H1 (cell line): ENCODE measurements around the gene EFCAB6. TPM values are rescaled to one million over a fixed set of nuclear protein-coding genes. Genes with fewer than 3 reads are reported as not detected.

Experiments
- CTCF ChIA-PET: fragments of 300-600 bp; sonication (Branson Sonifier 250); formaldehyde crosslinking; loops from one replicate; lab custom pipeline; 2021; ENCODE audit not compliant: partially characterized antibody; lab: Charles Lee
- POLR2A ChIA-PET: fragments of 300-600 bp; sonication (Branson Sonifier 250); formaldehyde crosslinking; loops from one replicate; lab custom pipeline; 2021; ENCODE audit warnings: inconsistent platforms; ENCODE audit not compliant: partially characterized antibody; lab: Charles Lee
- DNase-seq, 2 experiments: peaks; one replicate each; pipeline versions ENCODE4 v3.0.0 to v3.0.0-alpha.2; 2010 to 2022; ENCODE audit warnings: low spot score in 2 of 2, low read depth in 1 of 2, mixed read lengths in 1 of 2
- FAIRE-seq: peaks from 2 replicates; lab custom pipeline; 2011; peaks lifted over from hg19 to GRCh38; lab: Jason Lieb, UNC
- H2AFZ ChIP-seq: 2 replicates; pipeline ENCODE4 v1.8.1; 2012; ENCODE audit warnings: low read length, inconsistent platforms
- H2AK5ac ChIP-seq: 2 replicates; pipeline ENCODE4 v1.6.1; 2013; ENCODE audit warnings: low read depth, low read length
- H2BK120ac ChIP-seq: replicated peaks from 2 replicates; pipeline ENCODE3; 2013; ENCODE audit warnings: low read depth, low read length, inconsistent platforms
- H2BK12ac ChIP-seq: 2 replicates; pipeline ENCODE4 v1.6.1; 2013; ENCODE audit warnings: low read depth, low read length
- H2BK15ac ChIP-seq: 2 replicates; pipeline ENCODE4 v1.6.1; 2013; ENCODE audit warnings: low read length
- H2BK20ac ChIP-seq: 2 replicates; pipeline ENCODE4 v1.6.1; 2013; ENCODE audit warnings: low read length
- H2BK5ac ChIP-seq: 2 replicates; pipeline ENCODE4 v1.6.1; 2013; ENCODE audit warnings: low read depth, low read length
- H3K14ac ChIP-seq: 2 replicates; pipeline ENCODE4 v1.6.1; 2013; ENCODE audit warnings: inconsistent platforms; ENCODE audit not compliant: insufficient read length
- H3K18ac ChIP-seq: 2 replicates; pipeline ENCODE4 v1.6.1; 2013; ENCODE audit warnings: low read length; ENCODE audit errors: extremely low read depth
- H3K23ac ChIP-seq: 2 replicates; pipeline ENCODE4 v1.6.1; 2013; ENCODE audit warnings: inconsistent platforms; ENCODE audit not compliant: insufficient read length
- H3K23me2 ChIP-seq: 2 replicates; pipeline ENCODE4 v1.6.1; 2013; ENCODE audit warnings: low read depth, low read length
- H3K27ac ChIP-seq: 2 replicates; pipeline ENCODE4 v1.6.1; 2011; ENCODE audit warnings: low read depth, low read length, inconsistent platforms
- H3K27me3 ChIP-seq, 4 experiments: replicated peaks in 1 of 4; 1 replicate in 1 of 4; 2 replicates in 3 of 4; pipeline versions ENCODE4 v1.6.1 to v1.8.1; 2011 to 2013; ENCODE audit warnings: low read length in 3 of 4, mild to moderate bottlenecking in 3 of 4, inconsistent platforms in 2 of 4, mixed read lengths in 2 of 4, moderate library complexity in 1 of 4; ENCODE audit not compliant: control insufficient read depth in 3 of 4, insufficient read depth in 3 of 4; ENCODE audit errors: extremely low read depth in 1 of 4
- H3K36me3 ChIP-seq, 4 experiments: 2 replicates each; pipeline versions ENCODE4 v1.6.1 to v1.8.1; 2011 to 2013; ENCODE audit warnings: mild to moderate bottlenecking in 4 of 4, low read length in 3 of 4, moderate library complexity in 2 of 4, control low read depth in 1 of 4, inconsistent platforms in 1 of 4; ENCODE audit not compliant: insufficient read depth in 4 of 4, control insufficient read depth in 2 of 4
- H3K4ac ChIP-seq: replicated peaks from 2 replicates; pipeline ENCODE3; 2013; ENCODE audit warnings: low read length, low read depth, mixed read lengths, inconsistent platforms; ENCODE audit not compliant: insufficient read length
- H3K4me1 ChIP-seq, 4 experiments: replicated peaks in 1 of 4; 1 replicate in 1 of 4; 2 replicates in 3 of 4; pipeline versions ENCODE4 v1.6.1 to v1.8.1; 2011 to 2013; ENCODE audit warnings: low read length in 3 of 4, inconsistent platforms in 2 of 4, mixed read lengths in 1 of 4; ENCODE audit not compliant: insufficient read depth in 4 of 4, control insufficient read depth in 3 of 4
- H3K4me2 ChIP-seq, 2 experiments: 2 replicates each; pipeline versions ENCODE4 v1.6.1 to v1.8.1; 2011 to 2013; ENCODE audit warnings: low read depth in 2 of 2, low read length in 2 of 2, control low read depth in 1 of 2, inconsistent platforms in 1 of 2, mild to moderate bottlenecking in 1 of 2; ENCODE audit not compliant: insufficient read depth in 1 of 2
- H3K4me3 ChIP-seq, 4 experiments: fragments of 200-600, 300-600 bp in 1 of 4; sonication (generic), shearing (Covaris generic), sonication (Bioruptor Twin) in 1 of 4; 2 replicates each; pipeline versions ENCODE4 v1.5.1 to v1.8.1; 2011 to 2016; ENCODE audit warnings: low read length in 4 of 4, low read depth in 3 of 4, control low read depth in 2 of 4, inconsistent platforms in 2 of 4, mild to moderate bottlenecking in 2 of 4, mixed read lengths in 1 of 4, moderate library complexity in 1 of 4; ENCODE audit not compliant: insufficient read depth in 2 of 4; ENCODE audit errors: extremely low read depth in 1 of 4
- H3K56ac ChIP-seq: replicated peaks from 2 replicates; pipeline ENCODE3; 2013; ENCODE audit warnings: low read depth, mild to moderate bottlenecking, mixed read lengths, low read length, inconsistent platforms; ENCODE audit not compliant: insufficient read length
- H3K79me1 ChIP-seq: 2 replicates; pipeline ENCODE4 v1.6.1; 2013; ENCODE audit warnings: low read depth, low read length, control low read depth
- H3K79me2 ChIP-seq, 2 experiments: 2 replicates each; pipeline versions ENCODE4 v1.6.1 to v1.8.1; 2012 to 2013; ENCODE audit warnings: low read length in 2 of 2, mild to moderate bottlenecking in 2 of 2, inconsistent platforms in 1 of 2; ENCODE audit not compliant: insufficient read depth in 2 of 2, control insufficient read depth in 1 of 2
- H3K9ac ChIP-seq, 4 experiments: replicated peaks in 1 of 4; 1 replicate in 1 of 4; 2 replicates in 3 of 4; pipeline versions ENCODE4 v1.6.1 to v1.8.1; 2011 to 2013; ENCODE audit warnings: low read depth in 3 of 4, low read length in 3 of 4, control low read depth in 2 of 4, mild to moderate bottlenecking in 2 of 4, moderate library complexity in 2 of 4, inconsistent platforms in 1 of 4; ENCODE audit errors: extremely low read depth in 1 of 4
- H3K9me3 ChIP-seq, 2 experiments: 2 replicates each; pipeline versions ENCODE4 v1.6.1 to v1.8.1; 2012 to 2013; ENCODE audit warnings: mild to moderate bottlenecking in 2 of 2, moderate library complexity in 2 of 2, control low read depth in 1 of 2, inconsistent platforms in 1 of 2, low read depth in 1 of 2, low read length in 1 of 2, mixed read lengths in 1 of 2; ENCODE audit not compliant: insufficient read depth in 2 of 2
- H4K20me1 ChIP-seq, 2 experiments: replicated peaks in 1 of 2; 2 replicates each; pipeline versions ENCODE3 to v1.8.1; 2011 to 2013; ENCODE audit warnings: inconsistent platforms in 2 of 2, low read length in 2 of 2, mild to moderate bottlenecking in 1 of 2; ENCODE audit not compliant: insufficient read depth in 2 of 2, control insufficient read depth in 1 of 2
- H4K5ac ChIP-seq: 2 replicates; pipeline ENCODE4 v1.6.1; 2013; ENCODE audit warnings: low read length, low read depth, mixed read lengths, inconsistent platforms; ENCODE audit not compliant: insufficient read length
- H4K8ac ChIP-seq: 2 replicates; pipeline ENCODE4 v1.8.0; 2013; ENCODE audit warnings: mild to moderate bottlenecking, moderate library complexity, low read length, inconsistent platforms; ENCODE audit not compliant: insufficient read depth; ENCODE audit errors: extremely low read depth
- H4K91ac ChIP-seq: replicated peaks from 2 replicates; pipeline ENCODE3; 2013; ENCODE audit warnings: low read length, mixed read lengths, inconsistent platforms; ENCODE audit not compliant: insufficient read length
- ASH2L ChIP-seq: fragments of 200-600, 300-600 bp; sonication (generic); IDR thresholded peaks from one replicate; pipeline ENCODE4 v1.7.1; 2017; ENCODE audit warnings: low read length
- BRCA1 ChIP-seq: IDR thresholded peaks from 2 replicates; pipeline ENCODE4 v1.6.1; 2012; ENCODE audit warnings: low read depth, low read length, improper control_type of control experiment
- CHD1 ChIP-seq: IDR thresholded peaks from 2 replicates; pipeline ENCODE4 v1.6.1; 2012; ENCODE audit warnings: low read depth, low read length, improper control_type of control experiment
- E2F6 ChIP-seq: IDR thresholded peaks from 2 replicates; pipeline ENCODE4 v1.6.1; 2012; ENCODE audit warnings: inconsistent platforms
- KDM1A ChIP-seq: fragments of 200-600, 300-600 bp; sonication (generic); IDR thresholded peaks from 2 replicates; pipeline ENCODE4 v1.7.1; 2016; ENCODE audit warnings: mild to moderate bottlenecking, low read length, borderline replicate concordance
- NRF1 ChIP-seq: IDR thresholded peaks from 2 replicates; pipeline ENCODE4 v1.6.1; 2011; ENCODE audit warnings: mild to moderate bottlenecking, low read depth, low read length, improper control_type of control experiment
- WGBS, 2 experiments: shearing (Covaris generic) in 1 of 2; methylation state at CpG; one replicate each; pipeline versions ENCODE4 v1.1.6 to v1.1.7; 2013 to 2015; ENCODE audit warnings: low lambda C conversion rate in 2 of 2, mixed read lengths in 2 of 2, inconsistent platforms in 1 of 2, low coverage in 1 of 2, missing lambda C conversion rate in 1 of 2; ENCODE audit not compliant: insufficient replicate concordance in 2 of 2, insufficient coverage in 1 of 2, insufficient read length in 1 of 2; ENCODE audit errors: extremely low coverage in 1 of 2, missing lambda C conversion rate in 1 of 2; 5-methylcytosine and 5-hydroxymethylcytosine counted together
- polyA plus RNA-seq, 7 experiments: library from polyadenylated mRNA; depleted of rRNA in 3 of 7; stranded (reverse) in 5 of 7; unstranded in 2 of 7; fragments of >200 nt in 5 of 7; fragments of 200-250 nt in 2 of 7; gene quantifications; 1 replicate in 5 of 7; 2 replicates in 1 of 7; 4 replicates in 1 of 7; pipeline versions ENCODE4 v1.2.1 to v1.2.3, GENCODE V29; 2011 to 2013; ENCODE audit warnings: missing spikeins in 2 of 7, mixed read lengths in 2 of 7
- total RNA-seq: library from RNA; stranded (reverse); fragmentation: NEBNext Ultra II Directional; extraction: Animal tissue kit (Norgen Biotek cat#: 25700); gene quantifications from 2 replicates; pipeline ENCODE4 v1.2.1, GENCODE V29; 2021

The EFCAB6 gene
- total and polyA plus RNA-seq, 2 of the 8 experiments (the other 6 are each of a cell fraction or from before 2014, with no cell fraction given): 0.32 to 1.7 TPM

GRCh38 chr22:43566021-43566420 is 246.1 kb downstream of the EFCAB6 start:
- H3K36me3 ChIP-seq: no peaks in the 10 kb centered on the region
- no peak overlapping the region for H2AK5ac ChIP-seq

More at GRCh38 chr22:43566021-43566420, 246.1 kb downstream of the EFCAB6 start:
- no peaks in the 10 kb centered on the region; a peak in 1 of 4 replicates for H3K9me3 ChIP-seq
- H3K27me3 ChIP-seq: no peaks in the 10 kb centered on the region
- TF ChIP-seq KDM1A (no peak), NRF1 (no peak), E2F6 (no peak), ASH2L (no peak), CHD1 (no peak), BRCA1 (no peak)
- H3K4me1 ChIP-seq: peaks cover 0 to 9% (median 5%) of the 10 kb centered on the region in 4 experiments; a peak in 6 of 7 replicates
- no peak overlapping the region for H3K56ac ChIP-seq
- no peak overlapping the region for H3K18ac ChIP-seq
- H3K9ac ChIP-seq: no peak overlapping the region
- H4K8ac ChIP-seq: no peak overlapping the region
- ChIA-PET CTCF (interaction anchor here (0.6 to 2.5 kb wide), 9 partner anchors 9 to 217 kb away, joined by 3 to 8 read pairs (median 4); no protein-coding TSS in a partner anchor), POLR2A (no interaction called here)
- no peak overlapping the region for H3K14ac ChIP-seq
- no peak overlapping the region for H2BK12ac ChIP-seq
- no peak overlapping the region for H3K4me3 ChIP-seq
- no peak overlapping the region for H3K27ac ChIP-seq
- H4K91ac ChIP-seq: no peak overlapping the region
- no peak overlapping the region for H3K4me2 ChIP-seq
- no peak overlapping the region for H2BK15ac ChIP-seq
- WGBS, 2 experiments: 96% methylated on average over 7 of the region's 9 CpGs; no CpG with 5 or more reads in 1 of the 2 experiments
- H3K23ac ChIP-seq: no peak overlapping the region
- DNase-seq (no peak), FAIRE-seq (no peak)
- no peak overlapping the region for H4K5ac ChIP-seq
- no peaks in the 10 kb centered on the region for H3K23me2 ChIP-seq
- H3K4ac ChIP-seq: no peak overlapping the region
- H2AFZ ChIP-seq: no peak overlapping the region
- no peak overlapping the region for H2BK5ac ChIP-seq
- no peak overlapping the region for H2BK120ac ChIP-seq
- no peaks in the 10 kb centered on the region for H3K79me2 ChIP-seq
- H3K79me1 ChIP-seq: no peaks in the 10 kb centered on the region
- H2BK20ac ChIP-seq: no peak overlapping the region
- no peaks in the 10 kb centered on the region for H4K20me1 ChIP-seq
